ENCODE results near the gene TLR10.
"Not testable (repeated sequence)": the region's sequence is repeated elsewhere in the genome, so short reads cannot be mapped to it uniquely, and the experiment has no call there.

TLR10 gene

DNA sequence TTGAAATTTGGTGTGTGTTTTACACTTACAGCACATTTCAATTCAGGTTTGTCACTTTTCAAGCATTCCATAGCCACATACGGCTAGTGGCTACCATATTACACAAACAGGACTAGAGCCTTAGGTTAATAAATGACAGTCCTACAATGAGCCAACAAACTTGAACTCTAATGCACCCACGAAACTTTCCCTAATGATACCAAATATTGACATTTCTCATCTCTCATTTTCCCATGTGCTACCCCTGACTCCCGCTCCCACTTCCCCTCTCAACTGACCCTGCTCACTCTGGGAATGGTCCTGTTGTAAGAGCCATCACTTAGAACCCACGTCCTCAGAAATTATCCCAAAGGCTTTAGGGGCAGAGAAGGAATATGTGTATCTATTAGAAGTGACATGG, 4.9 kb upstream of the TLR10 start:
- no peaks in the 10 kb centered on the region for H3K36me3 Mint-ChIP-seq (ENCODE audit: low read depth)
- no peak overlapping the region for H3K4me3 Mint-ChIP-seq
- H3K9me3 Mint-ChIP-seq = peaks cover 9% of the 10 kb centered on the region
- H3K27me3 Mint-ChIP-seq (ENCODE audit: low read depth) = peaks cover 6% of the 10 kb centered on the region
- H3K27ac Mint-ChIP-seq = no peak overlapping the region
- no peak for DNase-seq (ENCODE audit: low spot score)
- H3K4me1 Mint-ChIP-seq (ENCODE audit: low read depth) = peaks cover 12% of the 10 kb centered on the region

DNA sequence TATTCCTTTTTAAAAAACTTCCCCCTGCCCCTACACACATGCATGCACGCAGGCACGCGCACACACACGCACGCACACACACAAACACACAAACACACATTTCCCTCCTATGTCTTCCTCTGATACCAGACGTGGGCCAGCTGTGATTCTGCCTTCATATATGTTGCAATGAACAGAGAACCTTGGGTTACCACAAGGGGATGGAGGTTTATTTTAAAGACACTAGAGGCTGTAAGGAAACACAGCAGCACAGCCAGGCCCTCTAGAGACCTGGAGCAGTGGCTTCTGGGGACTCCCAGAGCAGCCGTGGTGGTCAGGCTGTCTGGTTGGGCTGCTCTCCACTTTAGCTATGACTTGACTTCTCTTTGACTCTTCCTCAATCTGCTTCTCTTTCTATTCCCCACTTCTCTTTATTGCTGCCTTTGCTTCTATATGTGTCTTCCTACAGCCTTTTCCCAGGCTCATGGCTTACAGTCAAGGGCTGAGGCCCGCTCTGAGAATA, 3.2 kb upstream of the TLR10 start:
- no peak for DNase-seq (ENCODE audit: low spot score)
- Mint-ChIP-seq H3K27me3 (ENCODE audit: low read depth) (peaks cover 9% of the 10 kb centered on the region), H3K9me3 (peaks cover 8% of the 10 kb centered on the region), H3K36me3 (ENCODE audit: low read depth) (no peaks in the 10 kb centered on the region), H3K27ac (no peak overlapping the region), H3K4me1 (ENCODE audit: low read depth) (peaks cover 9% of the 10 kb centered on the region), H3K4me3 (no peak overlapping the region)

DNA sequence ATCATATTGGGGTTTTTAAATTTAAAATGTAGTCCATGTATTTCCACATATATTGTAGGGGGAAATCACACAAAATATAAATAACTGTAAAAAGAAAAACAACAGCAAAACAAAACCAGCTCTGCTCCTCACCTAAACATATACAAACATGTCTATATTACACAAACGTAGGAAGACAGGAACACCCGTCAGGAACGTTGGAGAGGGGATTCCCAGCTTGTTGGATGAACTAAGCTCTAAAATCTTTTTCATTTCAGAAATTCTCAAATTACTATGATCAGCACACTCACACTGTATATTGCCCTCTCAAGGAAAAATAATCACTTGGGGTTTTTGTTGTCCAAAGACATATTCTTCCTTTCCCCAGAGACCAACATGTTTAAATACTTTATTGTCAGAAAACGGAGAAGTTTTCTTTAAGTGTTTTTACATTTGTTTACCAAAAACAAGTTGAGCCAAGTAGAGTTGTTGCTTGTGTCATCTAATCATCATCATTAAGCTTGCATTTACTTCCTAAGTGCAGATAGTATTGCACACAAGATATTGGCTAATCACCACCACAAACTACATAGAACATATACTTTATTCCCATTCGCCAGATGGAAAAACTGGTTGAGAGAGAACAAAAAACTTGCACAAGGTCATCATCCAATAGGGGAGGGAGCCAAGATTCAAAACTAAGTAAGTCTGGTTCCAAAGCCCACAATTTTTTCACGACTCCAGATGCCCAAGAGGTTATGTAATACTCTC, 2.4 kb upstream of the TLR10 start:
- Mint-ChIP-seq H3K36me3 (ENCODE audit: low read depth) (no peaks in the 10 kb centered on the region), H3K4me3 (no peak overlapping the region), H3K9me3 (peaks cover 6% of the 10 kb centered on the region), H3K27ac (no peak overlapping the region), H3K4me1 (ENCODE audit: low read depth) (peaks cover 4% of the 10 kb centered on the region), H3K27me3 (ENCODE audit: low read depth) (peaks cover 9% of the 10 kb centered on the region)
- DNase-seq (ENCODE audit: low spot score) = no peak

DNA sequence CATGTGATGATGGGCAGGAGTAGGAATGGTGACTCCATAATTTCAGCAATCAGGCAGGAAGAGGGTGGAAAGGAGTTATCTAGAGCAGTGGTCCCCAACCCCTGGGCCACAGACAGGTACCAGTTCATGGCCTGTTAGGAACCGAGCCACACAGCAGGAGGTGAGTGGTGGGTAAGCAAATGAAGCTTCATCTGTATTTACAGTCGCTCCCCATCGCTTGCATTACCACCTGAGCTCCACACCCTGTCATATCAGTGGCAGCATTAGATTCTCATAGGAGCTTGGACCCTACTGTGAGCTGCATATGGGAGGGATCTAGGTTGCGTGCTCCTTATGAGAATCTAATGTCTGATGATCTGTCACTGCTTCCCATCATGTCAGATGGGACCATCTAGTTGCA, 1.4 kb upstream of the TLR10 start:
- H3K4me3 Mint-ChIP-seq = no peak overlapping the region

DNA sequence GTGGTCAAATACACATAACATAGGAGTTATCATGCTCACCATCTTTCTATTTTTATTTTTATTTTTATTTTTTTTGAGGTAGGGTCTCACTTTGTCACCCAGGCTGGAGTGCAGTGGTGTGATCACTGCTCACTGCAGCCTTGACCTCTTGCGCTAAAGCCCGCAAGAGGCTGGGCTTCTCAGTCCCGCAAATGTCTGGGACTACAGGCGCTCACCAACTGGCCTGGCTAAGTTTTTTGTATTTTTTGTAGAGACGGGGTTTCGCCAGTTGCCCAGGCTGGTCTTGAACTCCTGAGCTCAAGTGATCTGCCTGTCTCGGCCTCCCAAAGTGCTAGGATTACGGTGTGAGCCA, 295 bp upstream of the TLR10 start:
- Mint-ChIP-seq H3K4me1 (ENCODE audit: low read depth) (peaks cover 4% of the 10 kb centered on the region), H3K9me3 (no peaks in the 10 kb centered on the region), H3K27ac (no peak overlapping the region), H3K27me3 (ENCODE audit: low read depth) (peaks cover 11% of the 10 kb centered on the region), H3K36me3 (ENCODE audit: low read depth) (no peaks in the 10 kb centered on the region), H3K4me3 (no peak overlapping the region)
- DNase-seq (ENCODE audit: low spot score) = no peak

More for the DNA sequence above, 1.4 kb upstream of the TLR10 start:
- H3K36me3 Mint-ChIP-seq (ENCODE audit: low read depth) = no peaks in the 10 kb centered on the region
- peaks cover 4% of the 10 kb centered on the region for H3K4me1 Mint-ChIP-seq (ENCODE audit: low read depth)
- H3K27me3 Mint-ChIP-seq (ENCODE audit: low read depth) = peaks cover 11% of the 10 kb centered on the region
- no peak for DNase-seq (ENCODE audit: low spot score)
- no peak overlapping the region for H3K27ac Mint-ChIP-seq
- no peaks in the 10 kb centered on the region for H3K9me3 Mint-ChIP-seq

DNA sequence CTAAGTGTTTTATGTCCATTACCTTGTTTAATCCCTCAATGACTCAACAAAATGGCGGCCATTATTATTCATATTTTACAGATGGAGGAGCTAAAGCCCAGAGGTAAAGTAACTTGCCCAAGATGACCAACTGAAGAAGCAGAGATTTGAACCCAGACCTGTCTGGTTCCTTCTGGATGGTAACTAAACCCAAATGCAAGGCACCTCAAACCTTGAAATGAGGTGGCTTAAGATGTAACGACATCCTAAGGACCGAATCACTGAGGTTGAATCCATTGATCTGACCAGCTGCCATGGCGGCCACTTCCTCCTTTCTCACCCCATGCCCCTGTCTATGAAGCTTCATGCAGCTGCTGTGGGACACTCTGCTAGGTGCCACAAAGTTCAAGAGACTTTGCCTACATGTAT, 932 bp downstream of the TLR10 start:
- Mint-ChIP-seq H3K27me3 (ENCODE audit: low read depth) (peaks cover 11% of the 10 kb centered on the region), H3K27ac (no peak overlapping the region), H3K36me3 (ENCODE audit: low read depth) (no peaks in the 10 kb centered on the region), H3K4me3 (no peak overlapping the region), H3K9me3 (no peaks in the 10 kb centered on the region), H3K4me1 (ENCODE audit: low read depth) (peaks cover 4% of the 10 kb centered on the region)
- no peak for DNase-seq (ENCODE audit: low spot score)

DNA sequence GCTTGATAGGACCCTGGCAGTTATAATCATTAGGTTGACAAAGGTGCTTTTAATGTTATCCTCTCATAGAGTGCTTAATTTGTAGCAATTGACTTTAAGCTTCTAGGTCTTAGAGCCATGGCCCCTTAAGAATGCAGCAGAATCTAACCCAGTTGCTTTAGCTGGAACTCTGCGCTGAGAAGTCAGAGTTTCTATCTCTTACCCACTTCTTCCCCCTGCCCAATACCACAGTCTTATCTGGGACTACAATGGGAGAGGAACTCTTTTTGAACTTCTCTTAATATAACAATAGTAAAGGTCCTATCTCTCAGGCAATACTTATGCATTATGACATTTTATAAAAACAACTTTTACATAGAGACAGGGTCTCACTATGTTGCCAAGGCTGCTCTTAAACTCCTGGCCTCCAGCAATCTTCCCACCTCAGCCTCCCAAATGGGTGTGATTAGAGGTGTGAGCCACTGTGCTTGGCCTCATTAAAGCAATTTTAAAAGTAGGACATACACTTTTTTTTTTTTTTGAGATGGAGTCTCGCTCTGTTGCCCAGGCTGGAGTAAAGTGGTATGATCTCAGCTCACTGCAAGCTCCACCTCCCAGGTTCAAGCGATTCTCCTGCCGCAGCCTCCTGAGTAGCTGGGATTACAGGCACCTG, 1.8 kb downstream of the TLR10 start:
- Mint-ChIP-seq H3K4me1 (ENCODE audit: low read depth) (peaks cover 4% of the 10 kb centered on the region), H3K27ac (no peak overlapping the region), H3K36me3 (ENCODE audit: low read depth) (no peaks in the 10 kb centered on the region), H3K4me3 (no peak overlapping the region), H3K9me3 (no peaks in the 10 kb centered on the region), H3K27me3 (ENCODE audit: low read depth) (peaks cover 11% of the 10 kb centered on the region)
- DNase-seq (ENCODE audit: low spot score) = no peak

DNA sequence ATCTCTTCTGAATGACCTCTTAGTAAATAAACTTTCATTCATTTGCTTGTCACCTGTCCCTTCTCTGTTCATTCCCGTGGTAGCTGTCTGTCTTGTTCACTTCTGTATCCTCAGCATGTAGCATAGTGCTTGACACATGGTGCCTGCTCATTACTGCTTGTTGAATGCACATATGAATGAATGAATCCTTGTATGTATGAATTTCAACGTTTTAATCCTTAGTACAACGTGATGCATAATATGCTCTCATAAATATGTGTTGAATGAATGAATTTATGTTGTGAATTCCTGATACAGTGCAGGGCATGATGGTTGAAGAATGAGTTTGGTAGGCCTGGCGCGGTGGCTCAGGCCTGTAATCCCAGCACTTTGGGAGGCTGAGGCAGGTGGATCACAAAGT, 3.0 kb downstream of the TLR10 start:
- Mint-ChIP-seq H3K36me3 (ENCODE audit: low read depth) (no peaks in the 10 kb centered on the region), H3K27ac (no peak overlapping the region), H3K27me3 (ENCODE audit: low read depth) (peaks cover 14% of the 10 kb centered on the region), H3K4me1 (ENCODE audit: low read depth) (peaks cover 4% of the 10 kb centered on the region), H3K9me3 (no peaks in the 10 kb centered on the region), H3K4me3 (no peak overlapping the region)
- no peak for DNase-seq (ENCODE audit: low spot score)

DNA sequence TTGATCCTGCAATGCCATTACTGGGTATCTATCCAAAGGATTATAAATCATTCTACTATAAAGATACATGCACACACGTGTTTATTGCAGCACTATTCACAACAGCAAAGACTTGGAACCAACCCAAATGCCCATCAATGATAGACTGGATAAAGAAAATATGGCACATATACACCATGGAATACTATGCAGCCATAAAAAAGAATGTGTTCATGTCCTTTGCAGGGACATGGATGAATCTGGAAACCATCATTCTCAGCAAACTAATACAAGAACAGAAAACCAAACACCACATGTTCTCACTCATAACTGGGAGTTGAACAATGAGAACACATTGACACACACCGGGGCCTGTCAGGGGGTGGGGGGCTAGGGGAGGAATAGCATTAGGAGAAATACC, 4.9 kb downstream of the TLR10 start:
- not testable (repeated sequence) for H3K36me3 Mint-ChIP-seq (ENCODE audit: low read depth); H3K9me3 Mint-ChIP-seq; H3K4me1 Mint-ChIP-seq (ENCODE audit: low read depth); H3K4me3 Mint-ChIP-seq; DNase-seq (ENCODE audit: low spot score); H3K27ac Mint-ChIP-seq
- peaks cover 26% of the 10 kb centered on the region for H3K27me3 Mint-ChIP-seq (ENCODE audit: low read depth)

DNA sequence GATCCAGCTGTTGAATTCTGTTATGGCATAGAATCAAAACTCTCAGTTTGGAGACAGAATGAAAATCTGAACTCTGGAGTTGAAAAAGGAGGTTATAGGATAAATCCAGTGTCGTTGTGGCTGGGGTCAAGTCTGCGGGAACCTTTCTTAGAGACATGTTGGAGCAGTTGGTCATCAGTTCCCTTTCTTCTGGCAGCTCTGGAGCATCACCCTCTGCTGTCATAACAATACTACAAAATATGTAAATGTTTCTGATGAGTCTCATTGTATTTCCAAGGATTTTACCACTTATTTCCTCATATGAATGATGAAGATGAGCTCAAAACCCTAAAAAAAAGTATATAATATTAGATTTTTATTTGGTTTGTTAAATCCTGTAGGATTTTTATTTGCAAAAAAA, 7.5 kb downstream of the TLR10 start:
- no peak overlapping the region for H3K27ac Mint-ChIP-seq
- no peak overlapping the region for H3K4me3 Mint-ChIP-seq
- no peaks in the 10 kb centered on the region for H3K4me1 Mint-ChIP-seq (ENCODE audit: low read depth)
- no peaks in the 10 kb centered on the region for H3K9me3 Mint-ChIP-seq
- DNase-seq (ENCODE audit: low spot score) = no peak
- H3K27me3 Mint-ChIP-seq (ENCODE audit: low read depth) = peaks cover 29% of the 10 kb centered on the region
- no peaks in the 10 kb centered on the region for H3K36me3 Mint-ChIP-seq (ENCODE audit: low read depth)

DNA sequence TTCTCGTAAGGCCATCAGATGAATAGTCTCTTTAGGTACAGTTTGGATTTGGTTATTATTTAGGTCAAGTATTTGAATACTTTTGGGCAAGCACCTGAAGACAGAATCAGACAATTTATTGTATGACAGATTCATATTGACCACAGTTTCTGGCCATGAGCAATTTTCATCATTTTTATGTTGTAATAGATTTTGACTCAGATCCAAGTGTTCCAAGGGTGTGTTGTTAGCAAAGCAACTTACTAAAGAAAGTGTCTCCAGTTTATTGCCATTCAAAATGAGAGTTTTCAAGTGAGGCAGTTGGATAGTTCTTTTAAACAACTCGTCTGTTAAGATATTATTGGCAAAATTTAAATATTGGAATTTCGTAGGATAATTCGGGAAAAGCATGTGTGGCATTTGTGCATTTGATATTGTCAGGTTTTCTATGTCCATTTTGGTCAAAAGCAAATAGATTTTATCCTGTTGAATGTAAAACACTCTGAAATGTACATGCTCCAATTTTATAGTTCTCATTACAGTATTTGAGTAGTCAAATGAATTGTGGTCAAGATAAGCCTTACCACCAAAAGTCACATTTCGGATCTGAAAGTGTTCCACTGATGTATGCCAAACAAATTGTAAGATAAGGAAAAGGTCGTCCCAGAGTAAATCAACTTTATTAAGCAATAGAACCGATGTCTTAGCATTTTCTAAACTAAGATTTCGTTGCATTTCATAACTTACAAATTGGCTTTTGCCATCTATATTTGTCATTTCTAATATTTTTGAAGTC, 8.4 kb downstream of the TLR10 start:
- no peaks in the 10 kb centered on the region for H3K4me1 Mint-ChIP-seq (ENCODE audit: low read depth)

DNA sequence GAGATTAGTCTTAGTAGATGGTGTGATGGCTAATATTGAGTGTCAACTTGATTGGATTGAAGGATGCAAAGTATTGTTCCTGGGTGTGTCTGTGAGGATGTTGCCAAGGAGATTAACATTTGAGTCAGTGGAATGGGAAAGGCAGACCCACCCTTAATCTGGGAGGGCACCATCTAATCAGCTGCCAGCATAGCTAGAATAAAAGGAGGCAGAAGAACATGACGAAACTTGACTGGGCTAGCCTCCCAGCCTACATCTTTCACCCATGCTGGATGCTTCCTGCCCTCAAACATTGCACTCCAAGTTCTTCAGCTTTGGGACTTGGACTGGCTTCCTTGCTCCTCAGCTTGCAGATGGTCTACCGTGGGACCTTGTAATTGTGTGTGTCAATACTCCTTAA, 12.5 kb downstream of the TLR10 start:
- not testable (repeated sequence) for H3K4me1 Mint-ChIP-seq (ENCODE audit: low read depth); DNase-seq (ENCODE audit: low spot score); H3K36me3 Mint-ChIP-seq (ENCODE audit: low read depth); H3K9me3 Mint-ChIP-seq; H3K4me3 Mint-ChIP-seq; H3K27ac Mint-ChIP-seq
- peaks cover 33% of the 10 kb centered on the region for H3K27me3 Mint-ChIP-seq (ENCODE audit: low read depth)

More for the DNA sequence above, 8.4 kb downstream of the TLR10 start:
- H3K36me3 Mint-ChIP-seq (ENCODE audit: low read depth) = no peaks in the 10 kb centered on the region
- DNase-seq (ENCODE audit: low spot score) = no peak
- H3K9me3 Mint-ChIP-seq = no peaks in the 10 kb centered on the region
- H3K27me3 Mint-ChIP-seq (ENCODE audit: low read depth) = peaks cover 29% of the 10 kb centered on the region
- H3K4me3 Mint-ChIP-seq = no peak overlapping the region
- no peak overlapping the region for H3K27ac Mint-ChIP-seq

DNA sequence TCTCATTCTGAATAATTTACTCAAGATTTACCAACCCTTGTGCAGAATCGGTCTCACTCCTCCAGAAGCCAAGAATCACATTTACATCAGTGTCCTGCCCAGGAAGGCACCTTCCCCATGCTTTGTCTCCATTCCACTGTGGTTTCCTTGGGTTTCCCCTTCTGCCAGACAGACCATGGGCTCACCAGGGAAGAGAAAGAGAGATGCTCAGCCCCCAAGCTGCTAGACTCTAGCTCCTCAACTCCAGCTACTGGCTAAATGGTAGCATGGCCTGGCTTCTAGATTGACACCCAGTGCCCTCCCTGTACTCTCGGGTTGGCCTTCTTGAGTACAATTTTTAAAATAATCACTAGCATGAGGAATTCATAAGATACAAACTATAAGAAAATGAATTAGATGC, 12.9 kb downstream of the TLR10 start:
- H3K4me3 Mint-ChIP-seq = no peak overlapping the region
- no peaks in the 10 kb centered on the region for H3K36me3 Mint-ChIP-seq (ENCODE audit: low read depth)
- H3K9me3 Mint-ChIP-seq = no peaks in the 10 kb centered on the region
- no peaks in the 10 kb centered on the region for H3K4me1 Mint-ChIP-seq (ENCODE audit: low read depth)
- no peak overlapping the region for H3K27ac Mint-ChIP-seq
- no peak for DNase-seq (ENCODE audit: low spot score)
- H3K27me3 Mint-ChIP-seq (ENCODE audit: low read depth) = peaks cover 29% of the 10 kb centered on the region

DNA sequence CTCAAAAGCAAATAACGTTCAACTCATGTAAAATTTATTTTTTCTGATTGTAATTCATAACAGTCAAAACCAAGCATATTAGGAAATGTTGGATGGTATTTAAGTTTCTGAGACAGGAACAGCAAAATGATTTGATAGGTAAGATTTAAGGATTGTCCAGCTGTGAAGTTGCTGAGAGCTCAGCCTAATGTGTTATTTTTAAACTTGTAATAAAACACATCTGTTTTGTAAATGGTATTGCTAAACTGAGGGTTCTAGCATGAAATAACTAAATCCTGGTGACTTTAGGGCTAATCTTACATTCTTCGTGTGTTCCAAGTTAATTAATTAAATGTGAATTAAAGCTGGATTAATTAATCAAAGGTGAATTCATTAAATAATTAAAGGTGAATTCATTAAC, 13.3 kb downstream of the TLR10 start:
- Mint-ChIP-seq H3K4me1 (ENCODE audit: low read depth) (no peaks in the 10 kb centered on the region), H3K27ac (no peak overlapping the region), H3K9me3 (no peaks in the 10 kb centered on the region), H3K4me3 (no peak overlapping the region), H3K27me3 (ENCODE audit: low read depth) (peaks cover 27% of the 10 kb centered on the region), H3K36me3 (ENCODE audit: low read depth) (no peaks in the 10 kb centered on the region)
- DNase-seq (ENCODE audit: low spot score) = no peak
